Embryonic facial prominence (tissue), 1 donor: ENCODE data around the gene VWA7.
"Not testable (repeated sequence)": the region's sequence is repeated elsewhere in the genome, so short reads cannot be mapped to it uniquely, and the experiment has no call there.

Experiments
- DNase-seq: peaks from one replicate; pipeline ENCODE4 v3.0.0-alpha.2; 2016; ENCODE audit errors: extremely low spot score

Gene VWA7

DNA sequence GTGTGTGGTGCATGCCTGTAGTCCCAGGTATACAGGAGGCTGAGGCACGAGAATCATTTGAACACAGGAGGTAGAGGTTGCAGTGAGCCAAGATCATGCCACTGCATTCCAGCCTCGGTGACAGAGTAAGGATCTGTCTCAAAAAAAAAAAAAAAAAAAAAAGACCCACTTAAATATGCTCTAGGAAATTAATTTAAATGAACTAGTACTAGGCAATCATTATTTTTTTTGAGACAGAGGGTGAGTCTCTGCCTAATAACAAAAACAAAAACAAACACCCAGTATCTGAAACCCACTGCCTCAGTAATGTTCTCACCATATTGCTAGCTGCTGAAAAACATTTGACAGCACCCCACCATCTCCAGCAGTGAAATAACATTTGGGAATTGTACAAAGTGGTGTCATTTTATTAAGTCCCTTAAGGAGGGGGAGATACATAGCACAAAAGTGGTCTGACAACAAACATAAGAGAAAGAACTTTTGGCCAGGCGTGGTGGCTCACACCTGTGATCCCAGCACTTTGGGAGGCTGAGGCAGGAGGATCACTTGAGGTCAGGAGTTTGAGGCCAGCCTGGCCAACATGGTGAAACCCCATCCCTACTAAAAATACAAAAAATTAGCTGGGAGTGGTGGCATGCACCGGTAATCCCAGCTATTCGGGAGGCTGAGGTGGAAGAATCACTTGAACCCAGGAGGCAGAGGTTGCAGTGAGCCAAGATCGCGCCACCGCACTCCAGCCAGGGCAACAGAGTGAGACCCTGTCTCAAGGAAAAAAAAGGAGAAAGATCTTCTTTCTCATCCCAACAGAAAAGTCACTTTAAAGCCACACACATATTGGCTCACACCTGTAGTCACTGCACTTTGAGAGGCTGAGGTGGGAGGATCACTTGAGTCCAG lies 24.2 kb upstream of the VWA7 start:
- not testable (repeated sequence) for DNase-seq

DNA sequence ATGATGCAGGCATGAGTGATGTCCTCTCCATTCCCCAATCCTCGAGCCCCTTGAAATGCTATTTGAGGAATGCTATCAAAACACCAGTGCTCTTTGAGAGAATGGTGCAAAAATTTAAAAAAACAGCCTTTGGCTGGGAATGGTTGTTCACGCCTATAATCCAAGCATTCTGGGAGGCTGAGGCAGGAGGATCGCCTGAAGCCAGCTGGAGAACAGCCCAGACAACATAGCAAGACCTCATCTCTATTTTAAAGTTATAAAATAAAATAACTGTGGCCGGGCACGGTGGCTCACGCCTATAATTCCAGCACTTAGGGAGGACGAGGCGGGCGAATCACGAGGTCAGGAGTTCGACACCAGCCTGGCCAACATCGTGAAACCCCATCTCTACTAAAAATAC lies 22.7 kb upstream of the VWA7 start:
- DNase-seq: no peak

DNA sequence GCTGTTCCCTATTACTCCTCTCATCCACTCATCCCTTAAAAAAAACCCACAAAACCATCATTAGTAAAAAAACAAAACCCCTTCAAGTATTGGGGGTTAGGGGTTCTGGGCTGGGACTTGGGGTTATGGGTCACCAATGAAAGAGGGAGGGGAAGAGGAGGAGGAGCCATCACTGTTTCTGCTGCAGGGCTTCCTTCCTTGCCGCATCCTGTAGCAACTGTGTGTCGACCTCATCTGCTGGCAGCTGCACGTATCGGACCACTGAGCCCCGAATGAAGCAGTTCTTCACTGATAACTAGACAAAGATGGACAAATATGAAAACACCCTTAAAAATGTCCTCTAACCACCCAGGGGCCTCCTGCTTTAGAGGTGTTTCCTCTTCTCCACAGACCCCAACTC lies 20.5 kb upstream of the VWA7 start:
- DNase-seq: no peak

DNA sequence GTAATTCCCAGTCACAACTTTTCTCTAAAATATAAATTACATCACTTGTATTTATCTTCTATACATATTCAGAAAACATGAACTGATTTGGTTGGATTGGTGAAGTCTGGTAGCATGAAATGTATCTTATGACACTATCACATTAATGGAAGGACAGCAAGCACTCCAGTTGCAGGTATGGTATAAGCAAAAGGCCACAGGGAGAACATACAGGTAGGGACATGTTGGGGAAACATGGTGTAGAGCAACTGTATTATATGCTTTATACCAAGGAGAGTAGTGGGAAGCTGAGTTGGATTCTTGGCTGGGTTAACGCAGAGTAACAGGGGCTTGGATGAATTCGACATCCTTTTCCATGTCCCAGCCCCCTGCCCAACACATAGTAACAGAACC lies 19.9 kb upstream of the VWA7 start:
- no peak for DNase-seq

DNA sequence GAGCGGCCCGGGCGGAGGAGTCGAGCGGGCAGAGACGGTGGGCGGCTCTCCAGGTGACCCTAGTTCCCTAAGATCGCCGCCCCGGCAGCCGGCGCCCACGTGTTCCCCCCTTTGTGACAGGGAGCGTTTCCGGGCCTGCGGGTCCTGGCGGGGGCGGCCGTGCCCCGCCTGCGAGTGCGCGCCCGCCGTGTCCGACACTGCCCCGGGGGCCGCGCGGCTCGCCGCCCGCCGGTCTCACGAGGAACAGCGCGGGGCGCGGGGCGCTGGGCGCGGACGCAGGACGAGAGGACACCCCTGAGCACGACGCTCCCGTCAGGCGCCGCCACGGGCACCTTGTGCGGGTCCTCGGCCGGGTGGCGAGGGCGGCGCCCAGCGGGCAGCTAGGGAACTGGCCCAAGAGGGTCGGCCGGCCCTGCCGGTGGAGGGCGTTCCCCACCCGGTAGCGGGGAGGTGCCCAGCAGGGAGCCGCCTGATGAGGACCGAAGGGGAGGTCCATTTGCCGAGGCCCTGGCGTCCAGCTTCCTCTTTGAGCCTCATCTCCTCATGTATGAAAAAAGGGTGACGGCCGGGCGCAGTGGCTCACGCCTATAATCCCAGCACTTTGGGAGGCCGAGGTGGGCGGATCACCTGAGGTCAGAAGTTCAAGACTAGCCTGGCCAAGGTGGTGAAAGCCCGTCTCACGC lies 18.6 kb upstream of the VWA7 start, which contains the start of gene VARS1:
Gene VARS1 (minus strand): TSS at position 137 of the 683 bp plus-strand sequence. CDS start 535 bp downstream, outside the sequence.
- DNase-seq: peak; percentile 55

DNA sequence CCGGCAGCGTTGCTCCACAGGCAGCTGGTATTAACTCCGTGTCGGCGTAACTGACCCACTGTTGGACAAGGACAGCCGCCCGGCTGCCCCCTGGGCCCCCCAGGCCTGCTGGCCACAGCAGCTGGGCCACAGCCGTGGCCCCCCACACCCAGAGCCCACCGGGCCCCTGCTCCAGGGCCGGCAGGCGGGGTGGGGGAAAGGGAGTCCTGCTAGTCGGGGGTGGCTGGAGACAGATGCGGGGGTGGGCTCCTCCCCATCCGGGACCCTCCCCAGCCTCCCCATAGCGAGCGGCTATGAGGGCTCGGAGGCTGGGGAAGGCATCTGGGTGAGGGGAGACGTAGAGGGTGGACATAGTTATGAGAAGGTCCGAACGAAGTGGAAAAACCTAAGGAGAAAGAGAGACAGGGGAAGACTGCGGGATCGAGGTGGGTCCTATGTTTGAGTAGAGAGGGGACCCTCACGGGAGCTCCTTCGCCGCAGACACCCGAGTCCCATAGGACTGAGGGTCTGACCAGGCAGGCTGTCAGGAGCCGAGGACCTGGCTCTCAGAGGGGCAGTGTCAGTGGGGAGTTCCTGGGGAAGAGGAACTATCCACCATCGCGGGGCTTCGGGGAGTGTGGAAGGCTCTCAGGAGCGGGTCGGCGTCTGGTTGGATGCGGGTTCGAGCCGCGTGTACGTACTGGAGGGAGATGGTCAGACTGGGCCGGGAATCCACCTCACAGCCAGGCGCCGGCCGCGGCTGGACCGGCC lies 17.9 kb upstream of the VWA7 start:
- no peak for DNase-seq

DNA sequence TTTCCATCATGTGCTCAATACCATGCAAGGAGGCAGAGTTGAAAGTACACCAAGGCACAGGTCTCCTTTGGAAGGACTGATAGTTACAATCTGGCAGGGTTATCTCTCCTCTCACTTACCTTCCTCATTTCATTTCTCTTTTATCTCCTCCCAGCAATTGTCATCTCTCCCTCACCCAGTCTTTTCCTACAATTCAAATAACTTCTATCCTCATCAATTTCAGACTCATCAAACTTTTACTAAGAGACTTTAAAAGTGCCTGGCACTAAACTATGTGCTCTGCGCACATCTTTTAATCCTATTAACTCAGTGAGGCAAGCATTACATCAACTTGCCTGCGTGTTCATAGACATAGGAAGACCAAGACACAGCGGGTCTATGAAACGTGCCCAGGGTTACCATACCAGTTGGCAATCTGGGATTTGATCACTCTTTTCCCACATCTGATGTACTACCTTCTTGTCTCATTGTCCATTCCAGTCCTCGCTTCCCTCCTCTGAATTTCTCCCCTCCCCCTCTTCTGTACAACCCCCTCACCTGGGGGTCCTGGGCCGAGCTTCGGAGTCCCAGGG lies 17.3 kb upstream of the VWA7 start:
- DNase-seq: no peak

DNA sequence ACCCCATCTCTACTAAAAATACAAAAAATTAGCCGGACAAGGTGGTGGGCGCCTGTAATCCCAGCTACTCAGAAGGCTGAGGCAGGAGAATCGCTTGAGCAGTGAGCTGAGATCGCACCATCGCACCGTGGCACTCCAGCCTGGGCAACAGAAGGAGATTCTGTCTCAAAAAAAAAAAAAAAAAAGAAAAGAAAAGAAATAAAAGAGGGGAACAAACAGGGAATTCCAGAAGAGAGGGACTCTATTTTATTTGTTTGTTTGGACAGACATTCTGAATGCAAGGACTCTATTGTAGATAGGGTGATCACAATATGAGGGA lies 16.8 kb upstream of the VWA7 start:
- not testable (repeated sequence) for DNase-seq

DNA sequence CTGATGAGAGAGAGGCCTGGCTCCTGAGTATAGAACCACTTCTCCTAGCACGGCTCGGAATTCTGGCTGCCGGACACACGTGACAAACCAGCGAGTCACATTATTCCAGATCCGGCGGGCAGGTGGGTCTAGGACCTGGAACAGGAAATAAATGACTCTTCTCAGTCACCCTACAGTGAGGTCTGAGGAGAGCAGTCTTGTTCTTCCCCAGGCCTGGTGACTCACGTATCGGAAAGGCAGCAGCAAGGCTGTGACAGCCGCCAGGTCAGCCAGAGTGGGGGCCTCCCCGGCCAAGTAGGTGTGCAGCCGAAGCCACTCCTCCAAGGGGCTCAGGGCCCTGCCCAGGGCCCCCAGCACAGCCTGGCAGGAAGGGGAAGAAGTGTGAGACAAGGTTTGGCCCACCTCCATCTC lies 15.6 kb upstream of the VWA7 start:
- no peak for DNase-seq

DNA sequence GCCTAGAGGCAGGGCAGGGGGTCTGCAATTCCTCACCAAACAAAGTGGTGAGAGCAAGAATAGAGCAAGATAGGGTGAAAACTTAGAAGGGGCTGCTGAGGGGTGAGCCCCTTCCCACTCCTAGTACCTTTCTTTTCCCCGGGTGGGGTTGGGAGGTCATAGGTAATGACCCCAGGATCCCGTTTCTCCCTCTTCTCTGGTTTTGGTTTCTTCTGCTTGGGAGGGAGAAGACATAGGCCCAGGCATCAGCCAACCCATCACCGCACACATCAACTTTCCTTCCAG lies 14.9 kb upstream of the VWA7 start:
- no peak for DNase-seq

DNA sequence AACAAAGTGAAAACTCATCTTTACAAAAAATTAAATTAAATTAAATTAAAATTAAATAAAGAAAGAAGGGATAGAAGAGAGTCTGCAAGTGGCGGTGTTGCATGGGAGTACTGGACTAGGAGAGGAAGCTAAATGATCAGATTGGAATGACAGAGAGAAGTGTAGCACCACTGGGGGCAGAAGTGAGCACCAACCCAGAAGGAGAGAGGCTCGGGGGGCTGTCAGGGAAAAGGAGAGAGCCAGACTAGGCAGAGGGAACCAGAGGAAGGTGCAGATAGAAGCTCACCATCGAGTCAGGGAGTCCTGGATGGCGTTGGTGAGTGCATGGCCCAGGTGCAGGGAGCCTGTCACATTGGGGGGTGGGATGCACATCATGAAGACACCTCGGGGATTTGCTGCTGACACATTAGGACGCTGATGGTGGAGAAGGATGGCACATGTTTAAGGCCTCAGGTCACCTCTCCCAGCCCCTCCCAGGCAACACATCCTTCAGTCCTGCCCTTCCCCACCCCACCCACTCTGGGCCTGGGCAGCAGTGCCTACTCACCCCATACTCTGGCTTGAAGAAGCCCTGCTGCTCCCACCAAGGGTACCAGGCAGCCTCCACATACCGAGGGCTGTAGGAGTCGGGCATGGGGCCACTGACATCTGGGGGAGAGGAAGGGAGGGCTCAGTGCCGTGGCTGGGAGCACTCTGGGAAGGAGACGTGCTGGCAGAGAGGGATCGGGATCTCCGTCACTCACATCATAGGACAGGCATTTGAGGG lies 14.4 kb upstream of the VWA7 start:
- DNase-seq: peak; percentile 51

DNA sequence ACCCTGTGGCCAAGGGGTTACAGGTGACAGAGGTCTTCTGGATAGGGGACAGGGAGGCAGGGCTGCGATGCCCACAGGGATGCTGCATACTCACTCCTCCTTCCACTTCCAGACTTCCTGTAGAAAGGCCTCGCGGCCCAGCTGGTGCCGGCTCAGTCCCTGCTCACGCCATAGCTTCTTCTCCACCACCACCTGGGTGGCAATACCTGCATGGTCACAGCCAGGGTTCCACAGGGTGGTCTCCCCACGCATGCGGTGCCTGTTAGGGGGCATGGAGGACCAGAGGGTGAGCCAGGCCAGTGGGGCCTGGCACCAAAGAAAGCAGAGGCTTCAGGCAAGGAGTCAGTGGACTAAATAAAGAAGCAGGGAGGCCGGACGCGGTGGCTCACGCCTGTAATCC lies 8.3 kb upstream of the VWA7 start:
- DNase-seq: no peak

DNA sequence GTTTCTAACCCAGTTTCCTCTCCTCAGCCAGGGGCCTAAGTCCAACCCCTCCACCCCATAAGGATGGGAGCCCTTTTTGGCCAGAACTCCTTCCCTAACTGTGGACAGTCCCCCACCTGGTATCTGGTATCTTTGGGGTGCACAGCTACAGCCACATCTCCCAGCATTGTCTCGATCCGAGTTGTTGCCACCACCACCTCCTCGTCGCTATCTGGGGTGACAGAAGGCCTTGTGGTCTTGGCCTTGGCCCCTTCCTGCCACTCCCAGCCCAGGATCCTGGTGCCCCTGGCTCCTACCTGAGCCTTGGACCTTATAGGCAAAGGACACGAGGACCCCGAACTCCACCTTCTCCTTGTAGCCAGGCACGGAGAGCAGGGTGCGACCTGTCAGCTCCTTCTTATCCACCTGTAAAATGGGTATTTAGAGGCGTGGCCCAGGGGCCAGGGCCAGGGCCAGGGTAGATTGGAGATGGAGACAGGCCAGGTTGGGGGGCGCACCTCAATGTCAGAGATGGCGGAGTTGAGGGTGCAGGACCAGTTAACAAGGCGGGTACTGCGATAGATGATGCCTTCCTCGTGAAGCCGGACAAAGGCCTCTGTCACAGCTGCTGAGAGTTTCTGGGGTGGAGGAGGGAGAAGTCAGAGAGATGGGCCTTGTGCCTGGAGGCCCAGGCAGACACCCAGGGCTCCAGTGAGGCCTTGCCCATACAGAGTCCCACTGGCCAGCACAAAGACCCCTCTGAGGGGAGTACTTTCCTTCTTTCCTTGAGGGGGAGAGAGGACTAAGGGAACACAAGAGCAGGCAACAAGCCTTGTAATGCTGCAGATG lies 7.2 kb upstream of the VWA7 start:
- no peak for DNase-seq

DNA sequence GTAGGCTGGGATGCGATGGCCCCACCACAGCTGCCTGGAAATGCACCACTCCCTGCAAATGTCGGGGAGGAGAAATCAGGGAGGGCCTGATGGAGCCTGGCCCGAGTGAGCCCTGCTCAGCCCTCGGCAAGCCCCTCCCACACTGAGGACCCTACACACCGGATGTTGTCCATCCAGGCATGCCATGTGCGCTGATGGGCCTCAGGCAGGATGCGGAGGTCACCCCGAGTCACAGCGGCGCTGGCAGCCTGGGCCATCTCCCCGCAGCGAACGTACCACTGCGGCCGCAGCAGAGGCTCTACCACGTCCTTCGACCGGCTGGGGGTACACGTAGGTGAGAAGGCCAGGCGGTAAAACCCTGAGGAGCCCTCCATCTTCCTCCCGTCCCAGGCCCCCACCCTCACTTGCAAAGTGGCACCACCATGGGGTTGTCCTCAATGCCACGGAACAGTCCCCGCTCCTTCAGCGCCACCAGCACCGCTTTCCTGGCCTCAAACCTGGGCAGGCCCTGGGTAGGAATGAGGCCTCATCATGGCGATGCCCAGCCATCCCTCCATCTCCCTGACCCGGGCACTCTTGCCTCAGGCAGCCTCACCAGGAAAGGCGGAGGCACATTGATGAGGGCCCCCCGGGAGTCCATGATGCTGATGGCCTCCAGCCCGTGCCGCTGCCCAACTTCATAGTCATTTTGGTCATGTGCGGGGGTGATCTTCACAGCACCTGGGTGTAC lies 5.2 kb upstream of the VWA7 start:
- DNase-seq: no peak

DNA sequence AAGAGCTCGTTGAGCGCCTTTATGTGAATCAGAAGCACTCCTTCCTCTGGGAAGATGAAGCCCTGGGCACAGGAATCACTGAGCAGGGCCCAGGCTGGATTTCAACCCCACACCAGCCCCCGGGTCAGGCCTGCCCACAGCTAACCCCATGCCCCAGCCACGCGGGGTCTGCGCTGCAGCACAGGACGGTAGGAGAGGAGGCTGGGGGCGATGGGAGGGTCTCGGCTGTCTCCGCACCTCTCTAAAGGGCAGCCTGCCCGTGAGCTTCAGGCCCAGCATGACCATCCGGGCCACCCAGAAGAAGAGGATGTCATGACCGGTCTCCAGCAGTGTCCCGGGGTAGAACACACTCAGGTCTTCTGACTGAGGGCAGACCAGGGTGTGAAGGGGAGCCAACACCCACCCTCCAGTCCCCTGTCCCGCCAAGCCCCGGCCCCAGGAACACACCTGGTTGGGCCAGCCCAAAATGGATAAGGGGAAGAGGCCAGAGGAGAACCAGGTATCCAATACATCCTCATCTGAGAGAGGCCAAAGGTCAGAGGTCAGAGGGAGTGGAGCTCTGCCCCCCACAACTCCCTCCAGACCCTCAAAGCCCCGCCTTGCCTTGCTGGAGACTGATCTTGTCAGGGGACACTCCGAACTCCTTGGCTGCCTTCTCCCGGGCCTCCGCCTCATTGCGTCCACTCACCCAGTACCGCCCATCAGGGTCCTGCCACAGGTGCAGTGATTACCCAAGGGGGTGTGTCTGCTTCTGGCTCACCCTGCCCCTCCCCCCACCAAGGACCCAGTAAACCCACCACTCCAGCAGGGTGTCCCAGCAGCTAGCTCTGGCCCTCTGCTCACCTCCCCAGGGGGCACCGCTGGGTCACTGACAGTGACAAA lies 4.4 kb upstream of the VWA7 start:
- DNase-seq: no peak

DNA sequence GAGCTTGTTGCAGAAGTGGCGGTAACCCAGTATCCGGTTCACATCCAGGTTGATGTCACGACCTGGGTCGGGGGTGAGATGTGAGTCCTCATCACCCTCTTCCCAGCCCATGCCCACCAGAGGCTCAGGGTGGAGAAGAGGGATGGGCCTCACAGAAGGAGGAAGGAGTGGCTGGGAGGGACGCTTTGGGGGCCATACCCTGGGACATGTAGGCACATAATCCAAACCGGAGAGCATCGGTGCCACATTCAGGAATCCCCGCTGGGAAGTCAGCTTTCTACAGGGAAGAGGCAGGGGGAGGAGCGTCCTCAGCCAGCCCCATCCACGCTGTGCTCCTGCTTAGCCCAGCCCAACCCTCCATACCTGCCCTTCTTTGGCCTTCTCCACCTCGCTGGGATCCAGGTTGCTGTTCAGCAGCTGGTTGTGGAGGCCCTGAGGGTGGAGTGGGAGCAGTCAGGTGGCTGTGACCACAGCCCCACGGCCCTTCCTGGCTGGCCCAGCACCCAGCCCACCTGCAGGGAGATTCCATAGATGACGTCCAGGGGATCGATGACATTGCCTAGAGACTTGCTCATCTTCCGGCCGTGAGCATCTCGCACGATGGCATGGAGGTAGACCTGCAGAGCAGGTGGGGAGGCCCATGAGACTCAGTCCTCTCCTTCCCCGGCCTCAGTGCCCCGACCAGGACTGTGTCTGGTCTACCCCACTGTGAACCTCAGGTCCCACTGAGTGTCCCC lies 3.5 kb upstream of the VWA7 start:
- no peak for DNase-seq

DNA sequence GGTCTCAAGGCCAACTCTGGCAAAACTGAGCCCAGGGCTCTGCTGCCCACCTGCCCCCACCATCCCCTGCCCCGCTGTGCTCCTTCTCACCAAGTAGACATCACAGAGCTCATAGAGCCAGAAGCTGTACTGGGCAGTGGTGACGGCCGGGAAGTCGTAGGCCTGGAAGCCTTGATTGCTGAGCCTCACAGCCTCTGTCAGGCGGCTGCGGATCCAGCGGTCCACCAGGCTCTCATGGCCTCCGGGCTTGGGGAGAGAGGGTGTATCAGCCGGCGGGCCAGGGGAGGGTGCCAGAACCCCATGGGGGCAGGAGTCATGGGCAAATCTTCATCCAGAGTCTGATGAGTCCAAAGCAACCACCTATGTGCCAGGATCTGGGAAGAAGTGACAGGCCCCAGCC lies 2.8 kb upstream of the VWA7 start:
- no peak for DNase-seq
